BJ (cell line): ENCODE results near the gene CAMKMT. TPM values are rescaled to one million over a fixed set of nuclear protein-coding genes. Genes with fewer than 3 reads are reported as not detected.

Experiments used
- CTCF ChIA-PET: fragments of 350-600 bp; formaldehyde crosslinking; extraction: SDS; loops from one replicate; lab custom pipeline; 2021; ENCODE audit warnings: antibody characterized with exemption, inconsistent platforms; lab: Yijun Ruan, JAX
- POLR2A ChIA-PET: fragments of 300-600 bp; sonication (Branson Sonifier 250); formaldehyde crosslinking; extraction: SDS; loops from one replicate; lab custom pipeline; 2021; ENCODE audit warnings: antibody characterized with exemption; lab: Charles Lee
- DNase-seq: peaks from one replicate; pipeline ENCODE4 v3.0.0-alpha.2; 2011; ENCODE audit warnings: low read depth
- H3K27me3 ChIP-seq: 2 replicates; pipeline ENCODE4 v1.6.0; 2011; ENCODE audit warnings: low read length; ENCODE audit not compliant: control insufficient read depth, insufficient read depth
- H3K36me3 ChIP-seq: 2 replicates; pipeline ENCODE4 v1.5.1; 2011; ENCODE audit warnings: low read length; ENCODE audit not compliant: control insufficient read depth, insufficient read depth
- H3K4me3 ChIP-seq: 2 replicates; pipeline ENCODE4 v1.5.1; 2011; ENCODE audit warnings: low read depth, mild to moderate bottlenecking, control low read depth, low read length
- CTCF ChIP-seq: IDR thresholded peaks from 2 replicates; pipeline ENCODE4 v1.5.1; 2011; ENCODE audit warnings: low read depth, mild to moderate bottlenecking, control low read depth, inconsistent platforms, low read length, moderate library complexity; ENCODE audit not compliant: insufficient read depth
- polyA plus RNA-seq: library from polyadenylated mRNA; depleted of rRNA; stranded (reverse); fragments of >200 nt; gene quantifications from 2 replicates; pipeline ENCODE4 v1.2.3, GENCODE V29; 2011

The CAMKMT gene
- polyA plus RNA-seq, 1 experiment, result 2.0 TPM

DNA sequence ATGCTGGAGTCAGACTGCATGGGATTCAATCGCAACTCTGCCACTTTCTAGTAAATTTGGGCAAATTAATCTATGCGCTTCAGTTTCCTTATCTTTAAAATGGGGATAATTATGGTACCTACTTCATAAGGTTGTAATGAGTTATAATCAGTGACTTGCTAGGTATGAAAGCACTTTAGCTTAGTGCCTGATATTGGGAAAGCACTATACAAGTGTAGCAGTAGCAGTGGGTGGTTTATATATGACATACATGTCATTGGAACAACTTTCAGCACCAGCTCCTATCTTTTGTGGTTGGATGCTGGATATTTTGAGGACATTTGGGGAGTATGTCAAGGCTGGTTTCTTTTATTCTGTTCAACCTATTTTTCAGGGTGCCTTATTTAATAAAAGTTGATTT is 277.7 kb downstream of the CAMKMT start:
- POLR2A ChIA-PET, result no interaction called here

DNA sequence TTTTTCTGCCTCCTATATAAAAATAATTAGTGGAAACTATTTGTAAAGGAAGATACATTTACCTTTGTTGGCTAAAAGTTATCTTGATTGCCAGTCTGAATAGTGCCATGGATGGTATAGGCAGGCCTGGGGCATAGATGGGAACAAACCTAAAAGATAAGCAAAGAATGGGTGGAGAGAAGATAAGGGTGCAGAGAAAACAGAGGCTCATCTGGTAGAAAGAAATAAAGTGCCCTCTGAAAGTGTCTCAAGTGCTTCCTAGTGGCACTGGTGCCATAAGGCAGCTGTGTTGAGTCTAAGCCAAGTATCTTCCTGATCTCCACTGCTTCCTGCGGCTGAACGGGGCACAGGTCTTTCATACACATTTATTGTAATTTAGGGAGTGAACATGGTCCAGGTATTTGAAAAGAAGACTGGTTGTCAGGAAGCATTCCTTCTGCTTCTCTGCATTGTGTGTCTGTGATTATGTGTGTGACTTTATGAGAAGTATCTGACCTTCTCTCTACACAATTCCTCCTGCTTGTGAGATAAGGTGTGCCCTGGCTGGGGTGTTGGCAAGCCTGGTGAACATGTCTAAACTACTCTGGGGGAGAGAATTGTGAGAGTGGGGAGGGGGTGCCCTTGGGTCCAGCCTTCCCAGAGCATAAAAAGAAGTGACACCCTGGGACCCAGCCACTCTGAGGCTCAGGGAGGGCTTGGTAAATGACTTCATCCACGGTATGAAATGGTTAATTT is 280.5 kb downstream of the CAMKMT start:
- no peaks in the 10 kb centered on the region for H3K36me3 ChIP-seq
- POLR2A ChIA-PET, result no interaction called here
- CTCF ChIA-PET, result no interaction called here
- DNase-seq, result no peak
- no peak for TF ChIP-seq CTCF
- no peak overlapping the region for H3K4me3 ChIP-seq
- H3K27me3 ChIP-seq, result no peaks in the 10 kb centered on the region

More for the DNA sequence above, 277.7 kb downstream of the CAMKMT start:
- Histone ChIP-seq H3K27me3 (no peaks in the 10 kb centered on the region), H3K4me3 (no peak overlapping the region), H3K36me3 (no peaks in the 10 kb centered on the region)
- CTCF ChIA-PET, result no interaction called here
- TF ChIP-seq CTCF, result no peak
- no peak for DNase-seq

- no peak for DNase-seq
- POLR2A ChIA-PET, result no interaction called here
- H3K27me3 ChIP-seq, result no peaks in the 10 kb centered on the region
- CTCF ChIA-PET, result interaction anchor here (1.1 kb wide), 1 partner anchor 166 kb away, joined by 3 read pairs; no protein-coding TSS in a partner anchor
- no peak for TF ChIP-seq CTCF
- no peak overlapping the region for H3K4me3 ChIP-seq
- H3K36me3 ChIP-seq, result no peaks in the 10 kb centered on the region
Observed at GRCh38 chr2:44645937-44646336, 284.2 kb downstream of the CAMKMT start.

GRCh38 chr2:44649381-44649780 is 287.6 kb downstream of the CAMKMT start:
- CTCF ChIA-PET, result no interaction called here
- no peak for DNase-seq
- no peak overlapping the region for H3K4me3 ChIP-seq

DNA sequence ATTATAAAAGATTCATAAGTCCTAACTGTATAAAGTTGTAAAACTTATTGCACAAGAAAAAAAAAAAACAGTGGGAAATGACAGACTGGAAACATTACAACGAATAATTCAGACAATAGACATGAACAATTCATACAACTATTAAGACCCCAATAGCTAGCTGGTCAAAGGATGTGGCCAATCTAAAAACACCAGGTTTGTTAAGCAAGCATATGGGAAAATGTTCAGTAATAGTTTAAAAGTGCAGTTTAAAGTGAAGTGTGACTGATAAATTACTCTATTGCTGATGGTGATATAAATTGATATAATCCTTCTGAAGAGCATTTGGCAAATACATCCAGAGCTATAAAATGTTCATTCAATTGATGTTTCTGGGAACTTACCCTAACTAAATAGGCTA is 289.0 kb downstream of the CAMKMT start:
- TF ChIP-seq CTCF, result no peak
- POLR2A ChIA-PET, result no interaction called here
- CTCF ChIA-PET, result no interaction called here
- Histone ChIP-seq H3K4me3 (no peak overlapping the region), H3K36me3 (no peaks in the 10 kb centered on the region), H3K27me3 (no peaks in the 10 kb centered on the region)
- no peak for DNase-seq

More at GRCh38 chr2:44649381-44649780, 287.6 kb downstream of the CAMKMT start:
- H3K27me3 ChIP-seq, result no peaks in the 10 kb centered on the region
- TF ChIP-seq CTCF, result no peak
- no peaks in the 10 kb centered on the region for H3K36me3 ChIP-seq
- POLR2A ChIA-PET, result no interaction called here
